GM12878 (cell line): ENCODE results near the gene PINLYP. TPM values are rescaled to one million over a fixed set of nuclear protein-coding genes. Genes with fewer than 3 reads are reported as not detected.
"Not testable (repeated sequence)": the region's sequence is repeated elsewhere in the genome, so short reads cannot be mapped to it uniquely, and the experiment has no call there.

ENCODE experiments used
- ATAC-seq: fragments of 200-7000 bp; cut with Tn5 transposase; 3 replicates; pipeline ENCODE4 v1.9.1; 2020; ENCODE audit warnings: mild to moderate bottlenecking, moderate library complexity
- BruUV-seq: library from RNA; stranded (reverse); fragments of 400-500 nt; replicated peaks from 2 replicates; lab custom pipeline; 2021; lab: Mats Ljungman, UMichigan
- CTCF ChIA-PET: fragments of 300-600 bp; sonication (Branson Sonifier 250); formaldehyde crosslinking; extraction: SDS; loops from one replicate; lab custom pipeline; 2021; ENCODE audit warnings: inconsistent platforms; lab: Yijun Ruan, JAX
- POLR2A ChIA-PET: fragments of 350-600 bp; formaldehyde crosslinking; extraction: SDS; loops from one replicate; lab custom pipeline; 2021; ENCODE audit warnings: inconsistent platforms; lab: Charles Lee
- RAD21 ChIA-PET: fragments of 300-600 bp; sonication (Branson Sonifier 250); formaldehyde crosslinking; loops from one replicate; lab custom pipeline; 2023; ENCODE audit warnings: antibody characterized with exemption; ENCODE audit not compliant: unreplicated experiment; lab: Charles Lee
- SMC1A ChIA-PET: fragments of 300-600 bp; sonication (Branson Sonifier 250); formaldehyde crosslinking; loops from one replicate; lab custom pipeline; 2023; ENCODE audit not compliant: unreplicated experiment, uncharacterized antibody; lab: Charles Lee
- DNase-seq: peaks from one replicate; pipeline ENCODE4 v3.0.0-alpha.2; 2011; ENCODE audit warnings: low read depth, low spot score
- FAIRE-seq: peaks from 3 replicates; lab custom pipeline; 2011; peaks lifted over from hg19 to GRCh38; lab: Jason Lieb, UNC
- H2AFZ ChIP-seq: 2 replicates; pipeline ENCODE4 v1.6.0; 2011; ENCODE audit warnings: low read depth, low read length, control low read depth; ENCODE audit not compliant: control insufficient read depth
- H3K27ac ChIP-seq: 2 replicates; pipeline ENCODE4 v1.5.1; 2011; ENCODE audit warnings: control low read depth; ENCODE audit not compliant: control insufficient read depth, insufficient read depth
- H3K27me3 ChIP-seq, 2 experiments: replicated peaks in 1 of 2; 2 replicates each; pipeline versions ENCODE4 v1.6.0 to v1.6.1; 2011; ENCODE audit warnings: low read length in 1 of 2; ENCODE audit not compliant: control insufficient read depth in 2 of 2, insufficient read depth in 2 of 2
- H3K36me3 ChIP-seq, 2 experiments: 2 replicates each; pipeline ENCODE4 v1.5.1; 2011; ENCODE audit warnings: low read length in 1 of 2; ENCODE audit not compliant: control insufficient read depth in 2 of 2, insufficient read depth in 2 of 2
- H3K4me1 ChIP-seq: 2 replicates; pipeline ENCODE4 v1.6.1; 2011; ENCODE audit warnings: mild to moderate bottlenecking, low read length, moderate library complexity, mixed read lengths; ENCODE audit not compliant: control insufficient read depth, insufficient read depth
- H3K4me2 ChIP-seq: 2 replicates; pipeline ENCODE4 v1.6.0; 2011; ENCODE audit warnings: control low read depth; ENCODE audit not compliant: control insufficient read depth, insufficient read depth
- H3K4me3 ChIP-seq: fragments of 200-600 bp; sonication (generic); 2 replicates; pipeline ENCODE4 v1.5.1; 2016
- H3K79me2 ChIP-seq: 2 replicates; pipeline ENCODE4 v1.6.0; 2011; ENCODE audit warnings: low read length; ENCODE audit not compliant: control insufficient read depth, insufficient read depth
- H3K9ac ChIP-seq: 2 replicates; pipeline ENCODE4 v1.8.0; 2011; ENCODE audit warnings: low read length, control low read depth, mixed read lengths; ENCODE audit not compliant: control insufficient read depth, insufficient read depth
- H3K9me3 ChIP-seq: replicated peaks from 3 replicates; pipeline ENCODE4 v1.5.1; 2011; ENCODE audit warnings: mild to moderate bottlenecking, low read length; ENCODE audit not compliant: control insufficient read depth, insufficient read depth
- H4K20me1 ChIP-seq: 2 replicates; pipeline ENCODE4 v1.6.0; 2011; ENCODE audit not compliant: control insufficient read depth, insufficient read depth
- HCFC1 ChIP-seq: fragments of 150-350 bp; IDR thresholded peaks from 2 replicates; pipeline ENCODE4 v1.6.1; 2014; ENCODE audit warnings: low read length
- SIX5 ChIP-seq: IDR thresholded peaks from 2 replicates; pipeline ENCODE4 v1.6.1; 2011; ENCODE audit warnings: mild to moderate bottlenecking, low read depth, low read length, moderate library complexity; ENCODE audit not compliant: severe bottlenecking
- SMAD5 ChIP-seq: IDR thresholded peaks from 2 replicates; pipeline ENCODE4 v1.6.1; 2016; ENCODE audit warnings: antibody characterized with exemption, low read depth
- SREBF1 ChIP-seq: IDR thresholded peaks from 2 replicates; pipeline ENCODE4 v1.6.1; 2012; ENCODE audit warnings: mild to moderate bottlenecking, low read length
- SREBF2 ChIP-seq: IDR thresholded peaks from 2 replicates; pipeline ENCODE4 v1.6.1; 2012; ENCODE audit warnings: mild to moderate bottlenecking, low read length
- WGBS: methylation state at CpG from one replicate; pipeline ENCODE4 v1.1.6; 2016; ENCODE audit warnings: low lambda C conversion rate; ENCODE audit not compliant: insufficient replicate concordance, insufficient coverage; ENCODE audit errors: missing lambda C conversion rate; 5-methylcytosine and 5-hydroxymethylcytosine counted together
- in situ Hi-C: fragments of 300-500 bp; cut with MboI; formaldehyde crosslinking; loops from 9 replicates; pipeline ENCODE4 v1.14.3; 2018; ENCODE audit warnings: mixed read lengths
- intact Hi-C: fragments of 100-400 bp; cut with micrococcal nuclease; formaldehyde crosslinking; loops from one replicate; pipeline ENCODE4 v1.14.2; 2022; ENCODE audit not compliant: unreplicated experiment
- polyA plus RNA-seq, 11 experiments: library from polyadenylated mRNA; depleted of rRNA in 4 of 11; unstranded in 6 of 11; stranded (reverse) in 5 of 11; fragments of >200 nt; fragmentation: Nextera tagmentation in 4 of 11; fragmentation: Illumina TruSeq in 1 of 11; extraction: Ambion mirVana in 4 of 11; extraction: Trizol in 1 of 11; gene quantifications; 1 replicate in 1 of 11; 2 replicates in 10 of 11; pipeline versions ENCODE4 v1.2.1 to v1.2.3, GENCODE V29; 2011 to 2016; ENCODE audit warnings: inconsistent platforms in 2 of 11, missing spikeins in 2 of 11, low read depth in 1 of 11
- total RNA-seq, 4 experiments: library from RNA; depleted of rRNA in 3 of 4; stranded (reverse); fragments of >200 nt in 3 of 4; fragmentation: Illumina TruSeq in 1 of 4; extraction: Trizol in 1 of 4; gene quantifications; 2 replicates each; pipeline versions ENCODE4 v1.2.1 to v1.2.3, GENCODE V29; 2013 to 2021

Gene PINLYP
- total and polyA plus RNA-seq, 10 of the 15 experiments (the other 5 are each of a cell fraction or from before 2014, with no cell fraction given) = 1.0 to 26.9 (median 11.4) TPM

GRCh38 chr19:43600326-43600725, 24.7 kb downstream of the PINLYP start:
- H3K27ac ChIP-seq, BruUV-seq, H2AFZ ChIP-seq, H3K27me3 ChIP-seq, ATAC-seq, intact Hi-C loops, DNase-seq, FAIRE-seq, H3K4me3 ChIP-seq, RAD21 ChIA-PET, in situ Hi-C loops, H3K4me2 ChIP-seq, H3K9ac ChIP-seq, H3K9me3 ChIP-seq, H4K20me1 ChIP-seq, H3K4me1 ChIP-seq: not testable (repeated sequence)
- H3K36me3 ChIP-seq = peaks cover 6 to 23% of the 10 kb centered on the region in 2 experiments; a peak in 3 of 4 replicates
- POLR2A ChIA-PET = interaction anchor here (0.6 kb wide), 1 partner anchor 18 kb away, joined by 11 read pairs; no protein-coding TSS in a partner anchor
- 100% methylated on average over 5 of the region's 5 CpGs for WGBS
- peaks cover 29% of the 10 kb centered on the region for H3K79me2 ChIP-seq
- SMC1A ChIA-PET = interaction anchor here (1.4 kb wide), 1 partner anchor 26 kb away, joined by 6 read pairs; no protein-coding TSS in a partner anchor
- TF ChIP-seq SIX5 = peak; percentile 26
- CTCF ChIA-PET = interaction anchor here (0.9 to 1.8 kb wide), 4 partner anchors 26 to 209 kb away, joined by 3 to 7 read pairs (median 4); no protein-coding TSS in a partner anchor

- in situ Hi-C loops (no loop called here), intact Hi-C loops (no loop called here)
- RAD21 ChIA-PET = interaction anchor here (1.0 to 1.3 kb wide), 2 partner anchors 51 to 86 kb away, joined by 3 to 5 read pairs; no protein-coding TSS in a partner anchor
- BruUV-seq = no TSS peak
- WGBS = 84% methylated on average over 7 of the region's 7 CpGs
- no peak overlapping the region for H3K4me3 ChIP-seq
- FAIRE-seq (no peak), DNase-seq (no peak), ATAC-seq (no peak)
- no peak for TF ChIP-seq SIX5
- no peak for TF ChIP-seq SREBF1
- TF ChIP-seq SMAD5 = no peak
- no peak for TF ChIP-seq SREBF2
- no peak for TF ChIP-seq HCFC1
- H3K9me3 ChIP-seq = no peaks in the 10 kb centered on the region
- H2AFZ ChIP-seq = no peak overlapping the region
- no peak overlapping the region for H3K9ac ChIP-seq
- H3K79me2 ChIP-seq = no peaks in the 10 kb centered on the region
- no peak overlapping the region for H3K4me2 ChIP-seq
- POLR2A ChIA-PET = no interaction called here
- H4K20me1 ChIP-seq = no peaks in the 10 kb centered on the region
- no peaks in the 10 kb centered on the region for H3K4me1 ChIP-seq
- H3K27me3 ChIP-seq = no peaks in the 10 kb centered on the region
- H3K36me3 ChIP-seq = peaks cover 6 to 8% of the 10 kb centered on the region in 2 experiments; a peak in 3 of 4 replicates
- CTCF ChIA-PET = interaction anchor here (0.6 kb wide), 1 partner anchor 9 kb away, joined by 3 read pairs; no protein-coding TSS in a partner anchor
- H3K27ac ChIP-seq = no peak overlapping the region
- SMC1A ChIA-PET = interaction anchor here (0.9 to 1.3 kb wide), 2 partner anchors 8 to 11 kb away, joined by 3 read pairs; no protein-coding TSS in a partner anchor
Observed at GRCh38 chr19:43605875-43606568, 30.4 kb downstream of the PINLYP start.
